ENCODE data around the gene LYRM4.

DNA sequence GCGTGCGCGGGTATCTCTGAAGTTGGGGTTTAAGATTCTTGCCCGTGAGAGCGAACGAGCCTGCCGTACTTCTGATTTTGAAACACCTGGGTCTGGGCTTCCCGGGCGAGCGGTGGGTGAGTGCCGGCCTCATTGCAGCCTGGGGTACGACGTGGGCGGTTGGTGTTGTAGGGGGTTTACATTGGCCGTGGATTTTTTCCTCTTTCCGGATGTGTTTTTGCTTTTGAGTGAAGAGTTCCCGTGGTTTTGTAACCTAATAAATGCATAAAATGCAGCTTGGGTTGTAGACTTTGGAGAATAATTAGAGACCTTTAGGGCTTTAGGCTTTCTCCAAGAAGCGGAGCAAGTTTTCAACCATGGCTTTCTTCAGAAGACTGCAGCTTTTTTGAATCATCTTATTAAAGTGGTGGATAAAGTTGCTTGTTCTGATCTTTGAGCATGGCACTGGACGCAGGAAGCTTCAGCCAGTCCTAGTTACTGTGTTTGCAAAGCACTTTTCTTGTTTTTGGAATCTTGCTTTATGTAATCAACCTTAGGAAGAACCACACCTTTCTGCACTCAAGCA, 877 bp upstream of the LYRM4 start:
- TF ChIP-seq, protein P1, sequence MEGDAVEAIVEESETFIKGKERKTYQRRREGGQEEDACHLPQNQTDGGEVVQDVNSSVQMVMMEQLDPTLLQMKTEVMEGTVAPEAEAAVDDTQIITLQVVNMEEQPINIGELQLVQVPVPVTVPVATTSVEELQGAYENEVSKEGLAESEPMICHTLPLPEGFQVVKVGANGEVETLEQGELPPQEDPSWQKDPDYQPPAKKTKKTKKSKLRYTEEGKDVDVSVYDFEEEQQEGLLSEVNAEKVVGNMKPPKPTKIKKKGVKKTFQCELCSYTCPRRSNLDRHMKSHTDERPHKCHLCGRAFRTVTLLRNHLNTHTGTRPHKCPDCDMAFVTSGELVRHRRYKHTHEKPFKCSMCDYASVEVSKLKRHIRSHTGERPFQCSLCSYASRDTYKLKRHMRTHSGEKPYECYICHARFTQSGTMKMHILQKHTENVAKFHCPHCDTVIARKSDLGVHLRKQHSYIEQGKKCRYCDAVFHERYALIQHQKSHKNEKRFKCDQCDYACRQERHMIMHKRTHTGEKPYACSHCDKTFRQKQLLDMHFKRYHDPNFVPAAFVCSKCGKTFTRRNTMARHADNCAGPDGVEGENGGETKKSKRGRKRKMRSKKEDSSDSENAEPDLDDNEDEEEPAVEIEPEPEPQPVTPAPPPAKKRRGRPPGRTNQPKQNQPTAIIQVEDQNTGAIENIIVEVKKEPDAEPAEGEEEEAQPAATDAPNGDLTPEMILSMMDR (optimal IDR thresholded peaks at IDR 0.05 in 1 of 3, IDR thresholded peaks at IDR 0.05 in 1 of 3, conservative IDR thresholded peaks at IDR 0.05 in 1 of 3; ENCODE audit: extremely low read depth in 1 of 3, insufficient read depth in 2 of 3, low read length in 3 of 3): no peak
- TF ChIP-seq EZH2 (IDR thresholded peaks at IDR 0.05; ENCODE audit: low read length): no peak
